Activated CD4-positive, CD25-positive, alpha-beta regulatory T cell treated with anti-CD3 and anti-CD28 coated beads, Interleukin-2, amount 50 U/mL, for 24 hours (primary cell): ENCODE results near the gene TBL1XR1.
A peak's percentile ranks its signal among the peaks of the same experiment; 100 is the strongest.

Experiments
- ATAC-seq, 2 donors: fragments of 150-1000 bp; cut with Tn5 transposase; one replicate each; pipeline ENCODE4 v1.10.0; 2021; ENCODE audit warnings: mild to moderate bottlenecking in 1 of 2, moderate library complexity in 1 of 2

The TBL1XR1 gene

GRCh38 chr3:177058648-177059047 lies 138.6 kb downstream of the TBL1XR1 start:
- ATAC-seq, result no peak

GRCh38 chr3:177057768-177058167 lies 139.5 kb downstream of the TBL1XR1 start:
- ATAC-seq, result peak; percentile 89 to 92

- no peak for ATAC-seq
Measured at GRCh38 chr3:177056927-177057326, 140.4 kb downstream of the TBL1XR1 start.

- no peak for ATAC-seq
Measured at GRCh38 chr3:177055605-177056571, 141.4 kb downstream of the TBL1XR1 start.

- ATAC-seq, result no peak
Measured at GRCh38 chr3:177053107-177053506, 144.2 kb downstream of the TBL1XR1 start.

- no peak for ATAC-seq
Measured at GRCh38 chr3:177051411-177051810, 145.9 kb downstream of the TBL1XR1 start.

- peak; percentile 41 to 58 for ATAC-seq
Measured at GRCh38 chr3:177050501-177051237, 146.6 kb downstream of the TBL1XR1 start.

GRCh38 chr3:177045767-177046166 lies 151.5 kb downstream of the TBL1XR1 start:
- ATAC-seq, result no peak

GRCh38 chr3:177045222-177045621 lies 152.1 kb downstream of the TBL1XR1 start:
- no peak for ATAC-seq

- no peak for ATAC-seq
Measured at GRCh38 chr3:177041730-177042551, 155.3 kb downstream of the TBL1XR1 start.

- no peak for ATAC-seq
Measured at GRCh38 chr3:177041021-177041729, 156.1 kb downstream of the TBL1XR1 start.

GRCh38 chr3:177039490-177040274 lies 157.6 kb downstream of the TBL1XR1 start:
- ATAC-seq, result no peak

GRCh38 chr3:177037241-177037640 lies 160.0 kb downstream of the TBL1XR1 start:
- peak; percentile 82 to 83 for ATAC-seq

GRCh38 chr3:177035676-177036075 lies 161.6 kb downstream of the TBL1XR1 start:
- no peak for ATAC-seq

- ATAC-seq, result no peak
Measured at GRCh38 chr3:177034832-177035475, 162.3 kb downstream of the TBL1XR1 start.

GRCh38 chr3:177026505-177027277 lies 170.6 kb downstream of the TBL1XR1 start:
- no peak for ATAC-seq

- no peak for ATAC-seq
Measured at GRCh38 chr3:177015881-177016280, 181.4 kb downstream of the TBL1XR1 start.

GRCh38 chr3:177013681-177014280 lies 183.5 kb downstream of the TBL1XR1 start:
- ATAC-seq, result no peak

GRCh38 chr3:177005718-177006405 lies 191.4 kb downstream of the TBL1XR1 start:
- no peak for ATAC-seq
